Subcutaneous adipose tissue (tissue), 4 donors: ENCODE data around the gene ADI1. TPM values are rescaled to one million over a fixed set of nuclear protein-coding genes. Genes with fewer than 3 reads are reported as not detected.

ENCODE experiments used
- CTCF ChIP-seq: fragments of 450-650 bp; IDR thresholded peaks from one replicate; pipeline ENCODE4 v1.5.1; 2016; ENCODE audit warnings: low read depth, mild to moderate bottlenecking, control low read depth, antibody characterized with exemption, moderate library complexity
- total RNA-seq, 4 donors: library from RNA; depleted of rRNA; stranded (reverse); fragments of >200 nt; gene quantifications; one replicate each; pipeline ENCODE4 v1.1.0, GENCODE V29; 2016

The ADI1 gene
- total RNA-seq, 4 donors from 2014 or later = 40.6 to 92.4 (median 77.6) TPM

GRCh38 chr2:3516831-3517230, 2.5 kb downstream of the ADI1 start:
- TF ChIP-seq CTCF = no peak

GRCh38 chr2:3513026-3513810, 6.1 kb downstream of the ADI1 start:
- TF ChIP-seq CTCF = no peak

- no peak for TF ChIP-seq CTCF
Observed at GRCh38 chr2:3512086-3512485, 7.2 kb downstream of the ADI1 start.

GRCh38 chr2:3505771-3506170, 13.6 kb downstream of the ADI1 start:
- no peak for TF ChIP-seq CTCF

GRCh38 chr2:3504741-3505140, 14.6 kb downstream of the ADI1 start:
- TF ChIP-seq CTCF = no peak

GRCh38 chr2:3503483-3503882, 15.8 kb downstream of the ADI1 start:
- no peak for TF ChIP-seq CTCF

GRCh38 chr2:3503046-3503445, 16.3 kb downstream of the ADI1 start:
- no peak for TF ChIP-seq CTCF
